HCT116 (cell line): ENCODE measurements around the gene RGS11. TPM values are rescaled to one million over a fixed set of nuclear protein-coding genes. Genes with fewer than 3 reads are reported as not detected.
"Not testable (repeated sequence)": the region's sequence is repeated elsewhere in the genome, so short reads cannot be mapped to it uniquely, and the experiment has no call there.

Experiments
- ATAC-seq: fragments of 200-7000 bp; cut with Tn5 transposase; 2 replicates; pipeline ENCODE4 v1.9.1; 2020; ENCODE audit warnings: mild to moderate bottlenecking, moderate library complexity
- BruUV-seq: library from RNA; stranded (reverse); fragments of 400-500 nt; replicated peaks from 2 replicates; lab custom pipeline; 2021; lab: Mats Ljungman, UMichigan
- CTCF ChIA-PET: fragments of 300-600 bp; sonication (Branson Sonifier 250); formaldehyde crosslinking; loops from one replicate; lab custom pipeline; 2021; ENCODE audit warnings: antibody characterized with exemption; lab: Charles Lee
- POLR2A ChIA-PET: fragments of 300-600, 350-600 bp; sonication (Branson Sonifier 250); formaldehyde crosslinking; loops from one replicate; lab custom pipeline; 2021; ENCODE audit warnings: antibody characterized with exemption; lab: Charles Lee
- RAD21 ChIA-PET, 2 experiments: fragments of 300-600 bp; sonication (Branson Sonifier 250); formaldehyde crosslinking; loops; one replicate each; lab custom pipeline; 2023; ENCODE audit warnings: low total read pairs in 2 of 2; ENCODE audit not compliant: uncharacterized antibody in 2 of 2, unreplicated experiment in 2 of 2, low non-redundant PET in 1 of 2; lab: Charles Lee
- DNase-seq: peaks from one replicate; pipeline ENCODE4 v3.0.0-alpha.2; 2010; ENCODE audit warnings: low read depth, low spot score
- H2AFZ ChIP-seq: fragments of 200-600 bp; shearing (Covaris generic), sonication (generic); 2 replicates; pipeline ENCODE4 v1.6.1; 2017; ENCODE audit warnings: low read depth, mixed run types, mixed read lengths, antibody characterized with exemption, low read length; ENCODE audit not compliant: poor library complexity, severe bottlenecking
- H3K27ac ChIP-seq: 2 replicates; pipeline ENCODE4 v1.5.1; 2012; ENCODE audit warnings: low read depth, low read length
- H3K27me3 ChIP-seq: fragments of 200-600 bp; sonication (generic); 2 replicates; pipeline ENCODE4 v1.6.1; 2016; ENCODE audit warnings: mixed run types, low read length, mixed read lengths; ENCODE audit not compliant: insufficient read depth
- H3K36me3 ChIP-seq, 2 experiments: fragments of 200-500 bp in 1 of 2; fragments of 200-600 bp in 1 of 2; sonication (Bioruptor generic) in 1 of 2; sonication (generic) in 1 of 2; 2 replicates each; pipeline versions ENCODE4 v1.5.1 to v1.6.1; 2014 to 2016; ENCODE audit warnings: low read length in 2 of 2, inconsistent platforms in 1 of 2, mixed read lengths in 1 of 2, mixed run types in 1 of 2; ENCODE audit not compliant: insufficient read depth in 2 of 2, control insufficient read depth in 1 of 2
- H3K4me1 ChIP-seq, 2 experiments: fragments of 200-600 bp in 1 of 2; sonication (generic) in 1 of 2; 2 replicates each; pipeline versions ENCODE4 v1.5.1 to v1.6.1; 2012 to 2017; ENCODE audit warnings: low read length in 2 of 2, inconsistent platforms in 1 of 2, mild to moderate bottlenecking in 1 of 2, mixed read lengths in 1 of 2, mixed run types in 1 of 2, moderate library complexity in 1 of 2; ENCODE audit not compliant: insufficient read depth in 2 of 2, control insufficient read depth in 1 of 2
- H3K4me2 ChIP-seq: fragments of 200-600 bp; sonication (generic); 2 replicates; pipeline ENCODE4 v1.6.1; 2017; ENCODE audit warnings: mixed run types, low read length, mixed read lengths
- H3K4me3 ChIP-seq, 2 experiments: fragments of 200-600 bp in 1 of 2; sonication (generic) in 1 of 2; replicated peaks in 1 of 2; 2 replicates each; pipeline ENCODE4 v1.5.1; 2011 to 2016; ENCODE audit warnings: low read length in 2 of 2, control low read depth in 1 of 2, low read depth in 1 of 2, mild to moderate bottlenecking in 1 of 2, mixed read lengths in 1 of 2, mixed run types in 1 of 2
- H3K79me2 ChIP-seq: fragments of 200-600 bp; sonication (generic); 2 replicates; pipeline ENCODE4 v1.6.1; 2017; ENCODE audit warnings: mild to moderate bottlenecking, mixed run types, low read length, moderate library complexity, mixed read lengths; ENCODE audit not compliant: insufficient read depth
- H3K9ac ChIP-seq: fragments of 200-600 bp; sonication (generic); 2 replicates; pipeline ENCODE4 v1.6.1; 2016; ENCODE audit warnings: low read length, mixed read lengths
- H3K9me2 ChIP-seq: fragments of 200-600 bp; sonication (generic), shearing (Covaris generic); 2 replicates; pipeline ENCODE4 v1.6.1; 2017; ENCODE audit warnings: mixed run types, mild to moderate bottlenecking, moderate library complexity; ENCODE audit not compliant: insufficient read depth
- H3K9me3 ChIP-seq, 2 experiments: fragments of 200-500 bp in 1 of 2; fragments of 200-600 bp in 1 of 2; sonication (Bioruptor generic) in 1 of 2; sonication (generic) in 1 of 2; 2 replicates each; pipeline ENCODE4 v1.6.1; 2014 to 2017; ENCODE audit warnings: low read length in 2 of 2, mixed read lengths in 2 of 2, inconsistent platforms in 1 of 2, low read depth in 1 of 2, mild to moderate bottlenecking in 1 of 2, mixed run types in 1 of 2, moderate library complexity in 1 of 2; ENCODE audit not compliant: control insufficient read depth in 1 of 2, insufficient read depth in 1 of 2
- H4K20me1 ChIP-seq: fragments of 200-600 bp; sonication (generic), shearing (Covaris generic); 2 replicates; pipeline ENCODE4 v1.6.1; 2017; ENCODE audit warnings: mixed run types, mild to moderate bottlenecking, moderate library complexity; ENCODE audit not compliant: insufficient read depth
- ATF3 ChIP-seq: IDR thresholded peaks from 2 replicates; pipeline ENCODE4 v1.6.1; 2012
- EGR1 ChIP-seq: IDR thresholded peaks from 2 replicates; pipeline ENCODE4 v1.6.1; 2012; ENCODE audit warnings: low read depth
- MAX ChIP-seq: IDR thresholded peaks from 2 replicates; pipeline ENCODE4 v1.6.1; 2012
- POLR2A ChIP-seq: IDR thresholded peaks from 2 replicates; pipeline ENCODE4 v1.7.0; 2011; ENCODE audit warnings: borderline replicate concordance; ENCODE audit not compliant: insufficient read depth, insufficient read length; ENCODE audit errors: extremely low read depth
- RAD21 ChIP-seq: IDR thresholded peaks from 2 replicates; pipeline ENCODE4 v1.6.1; 2012; ENCODE audit warnings: low read depth, mild to moderate bottlenecking
- SP1 ChIP-seq: IDR thresholded peaks from 2 replicates; pipeline ENCODE4 v1.6.1; 2012; ENCODE audit warnings: low read depth
- SRF ChIP-seq: IDR thresholded peaks from 2 replicates; pipeline ENCODE4 v1.6.1; 2012; ENCODE audit warnings: low read depth
- TCF7L2 ChIP-seq: IDR thresholded peaks from 2 replicates; pipeline ENCODE4 v1.7.0; 2011; ENCODE audit warnings: borderline replicate concordance, inconsistent platforms; ENCODE audit not compliant: insufficient read depth, insufficient read length; ENCODE audit errors: extremely low read depth
- intact Hi-C: fragments of 100-400 bp; cut with micrococcal nuclease; formaldehyde crosslinking; loops from 2 replicates; pipeline ENCODE4 v1.10.0; 2022
- total RNA-seq: library from RNA; stranded (reverse); gene quantifications from one replicate; pipeline ENCODE4 v1.2.1, GENCODE V29; 2021; ENCODE audit not compliant: unreplicated experiment

RGS11 gene
- total RNA-seq, 1 experiment from 2014 or later: not detected

DNA sequence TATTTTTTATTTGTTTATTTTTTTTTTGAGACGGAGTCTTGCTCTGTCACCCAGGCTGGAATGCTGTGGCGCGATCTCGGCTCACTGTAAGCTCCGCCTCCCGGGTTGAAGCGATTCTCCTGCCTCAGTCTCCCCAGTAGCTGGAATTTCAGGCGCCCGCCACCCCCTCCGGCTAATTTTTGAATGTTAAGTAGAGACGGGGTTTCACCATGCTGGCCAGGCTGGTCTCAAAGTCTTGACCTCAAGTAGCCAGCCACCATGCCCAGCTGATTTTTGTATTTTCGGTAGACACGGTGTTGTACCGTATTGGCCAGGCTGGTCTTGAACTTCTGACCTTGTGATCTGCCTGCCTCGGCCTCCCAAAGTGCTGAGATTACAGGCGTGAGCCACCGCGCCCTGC, 45.4 kb downstream of the RGS11 start:
- POLR2A ChIA-PET, DNase-seq, H3K9ac ChIP-seq, RAD21 ChIA-PET, H3K4me2 ChIP-seq, H4K20me1 ChIP-seq, H3K27ac ChIP-seq, H3K4me1 ChIP-seq, BruUV-seq, intact Hi-C loops, H3K27me3 ChIP-seq, H3K9me2 ChIP-seq, ATAC-seq, CTCF ChIA-PET, H3K9me3 ChIP-seq, H3K4me3 ChIP-seq, H2AFZ ChIP-seq: not testable (repeated sequence)
- Histone ChIP-seq H3K79me2 (peaks cover 35% of the 10 kb centered on the region), H3K36me3 (peaks cover 15 to 17% of the 10 kb centered on the region in 2 experiments; a peak in 2 of 4 replicates)

DNA sequence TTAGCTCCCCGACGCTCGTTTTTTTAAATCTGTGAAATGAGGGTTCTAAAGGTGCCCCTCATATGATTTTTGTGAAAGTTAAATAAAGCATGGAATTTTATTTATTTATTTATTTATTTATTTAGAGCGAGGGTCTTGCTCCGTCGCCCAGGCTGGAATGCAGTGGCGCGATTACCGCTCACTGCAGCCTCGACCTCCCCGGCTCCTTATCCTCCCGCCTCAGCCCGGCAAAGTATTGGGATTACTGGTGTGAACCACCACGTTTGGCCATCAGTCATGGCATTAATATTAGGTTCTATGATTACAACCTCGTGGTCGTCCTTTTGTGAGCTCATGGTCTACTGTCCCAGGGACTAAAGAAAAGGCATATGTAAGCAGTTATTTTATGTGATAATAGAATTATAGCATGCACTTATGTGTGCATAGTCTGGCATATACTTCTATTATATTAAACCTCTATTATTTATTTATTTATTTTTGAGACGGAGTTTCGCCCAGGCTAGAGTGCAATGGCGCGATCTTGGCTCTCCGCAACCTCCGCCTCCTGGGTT, 45.9 kb downstream of the RGS11 start:
- Histone ChIP-seq H3K4me3 (peak overlapping the region in 1 of 2 experiments; percentile 81; a peak in 3 of 4 replicates), H4K20me1 (peaks cover 9% of the 10 kb centered on the region; the same call in 1 of the 2 replicates), H3K4me2 (peak overlapping the region; percentile 75), H3K79me2 (peaks cover 38% of the 10 kb centered on the region), H3K27ac (no peak overlapping the region), H3K9me2 (no peaks in the 10 kb centered on the region), H2AFZ (no peak overlapping the region), H3K4me1 (peaks cover 0 to 9% of the 10 kb centered on the region in 2 experiments; a peak in 2 of 4 replicates), H3K36me3 (peaks cover 15 to 17% of the 10 kb centered on the region in 2 experiments; a peak in 2 of 4 replicates), H3K9ac (no peak overlapping the region), H3K9me3 (no peaks in the 10 kb centered on the region)
- DNase-seq (no peak), ATAC-seq (no peak)
- ChIA-PET RAD21 (no interaction called here), CTCF (no interaction called here), POLR2A (interaction anchor here (0.8 kb wide), 1 partner anchor 123 kb away, joined by 3 read pairs; the partner anchor contains the start of gene AXIN1)
- no TSS peak for BruUV-seq
- intact Hi-C loops: loop anchor here (5.0 kb wide), 1 partner anchor 122 kb away; the partner anchor contains the start of gene AXIN1
- TF ChIP-seq RAD21: no peak
- TF ChIP-seq POLR2A: no peak
- TF ChIP-seq EGR1: no peak
- TF ChIP-seq TCF7L2: no peak
- no peak for TF ChIP-seq MAX
- no peak for TF ChIP-seq ATF3
- no peak for TF ChIP-seq SRF
- no peak for TF ChIP-seq SP1
- TF ChIP-seq, all 23 proteins: peak for 0
- H3K27me3 ChIP-seq: no peaks in the 10 kb centered on the region
